Activated T-cell treated with anti-CD3 and anti-CD28 coated beads for 1 hour (primary cell): ENCODE results near the gene OR4D1.

Experiments used
- DNase-seq: peaks from one replicate; pipeline ENCODE4 v3.0.0-alpha.2; 2020; ENCODE audit warnings: low read depth

Gene OR4D1

GRCh38 chr17:58195518-58196123 lies 47.4 kb downstream of the OR4D1 start:
- no peak for DNase-seq

- no peak for DNase-seq
Measured at GRCh38 chr17:58196610-58197009, 48.4 kb downstream of the OR4D1 start.

GRCh38 chr17:58200024-58200633 lies 51.9 kb downstream of the OR4D1 start:
- DNase-seq, result peak; percentile 43

GRCh38 chr17:58202859-58203258 lies 54.7 kb downstream of the OR4D1 start:
- no peak for DNase-seq

GRCh38 chr17:58204796-58205195 lies 56.6 kb downstream of the OR4D1 start:
- DNase-seq, result no peak

- DNase-seq, result no peak
Measured at GRCh38 chr17:58205936-58206335, 57.8 kb downstream of the OR4D1 start.

GRCh38 chr17:58207451-58207850 lies 59.3 kb downstream of the OR4D1 start:
- no peak for DNase-seq

- no peak for DNase-seq
Measured at GRCh38 chr17:58208344-58208743, 60.2 kb downstream of the OR4D1 start.
